Measurements from ENCODE around the gene KDELR3.

Gene KDELR3

DNA sequence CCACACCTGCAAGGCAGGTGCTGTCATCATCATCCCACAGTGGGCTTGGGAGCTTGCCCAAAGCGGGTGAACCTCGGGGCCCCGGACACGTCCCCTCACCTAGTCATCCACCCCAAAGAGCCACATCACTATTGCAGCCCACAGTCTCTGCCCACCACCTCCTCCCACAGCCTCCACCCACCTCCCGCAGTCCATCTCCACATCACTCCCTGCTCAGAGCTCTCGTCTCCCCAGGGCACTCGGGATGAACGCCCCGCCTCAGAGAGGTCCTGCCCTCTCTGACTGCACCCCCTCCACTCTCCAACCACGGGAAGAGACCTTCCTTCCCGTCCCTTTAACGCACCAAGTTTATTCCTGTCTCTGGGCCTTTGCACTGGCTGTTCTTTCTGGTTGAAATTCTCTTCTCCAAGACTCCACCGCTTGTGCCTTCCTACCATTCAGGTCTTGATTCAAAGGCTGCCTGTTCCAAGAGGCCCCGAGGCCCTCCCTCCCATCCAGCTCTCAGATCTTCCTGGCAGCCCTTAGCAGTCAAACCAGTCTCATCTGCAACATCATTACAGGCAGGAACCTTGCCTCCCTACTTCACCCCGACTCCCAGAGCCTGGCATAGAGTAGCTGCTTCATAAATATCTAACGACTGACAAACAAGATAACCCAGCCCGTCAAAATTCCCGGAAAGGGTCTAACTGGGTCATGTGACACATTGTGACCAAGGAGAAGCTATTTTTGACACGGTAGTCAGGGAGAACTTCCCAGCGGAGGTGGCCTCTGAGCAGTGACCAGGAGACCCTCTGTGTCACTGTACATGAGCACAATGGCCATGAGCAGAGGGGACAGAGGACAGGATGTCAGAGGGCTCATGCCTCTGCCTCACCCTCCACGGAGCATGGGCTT is 24.0 kb upstream of the KDELR3 start:
- in situ Hi-C loops (cut with MboI; ENCODE audit: low sequenced_read_pairs, unreplicated experiment): no loop called here

GRCh38 chr22:38444783-38445182 is 23.1 kb upstream of the KDELR3 start:
- TF ChIP-seq, protein P1, sequence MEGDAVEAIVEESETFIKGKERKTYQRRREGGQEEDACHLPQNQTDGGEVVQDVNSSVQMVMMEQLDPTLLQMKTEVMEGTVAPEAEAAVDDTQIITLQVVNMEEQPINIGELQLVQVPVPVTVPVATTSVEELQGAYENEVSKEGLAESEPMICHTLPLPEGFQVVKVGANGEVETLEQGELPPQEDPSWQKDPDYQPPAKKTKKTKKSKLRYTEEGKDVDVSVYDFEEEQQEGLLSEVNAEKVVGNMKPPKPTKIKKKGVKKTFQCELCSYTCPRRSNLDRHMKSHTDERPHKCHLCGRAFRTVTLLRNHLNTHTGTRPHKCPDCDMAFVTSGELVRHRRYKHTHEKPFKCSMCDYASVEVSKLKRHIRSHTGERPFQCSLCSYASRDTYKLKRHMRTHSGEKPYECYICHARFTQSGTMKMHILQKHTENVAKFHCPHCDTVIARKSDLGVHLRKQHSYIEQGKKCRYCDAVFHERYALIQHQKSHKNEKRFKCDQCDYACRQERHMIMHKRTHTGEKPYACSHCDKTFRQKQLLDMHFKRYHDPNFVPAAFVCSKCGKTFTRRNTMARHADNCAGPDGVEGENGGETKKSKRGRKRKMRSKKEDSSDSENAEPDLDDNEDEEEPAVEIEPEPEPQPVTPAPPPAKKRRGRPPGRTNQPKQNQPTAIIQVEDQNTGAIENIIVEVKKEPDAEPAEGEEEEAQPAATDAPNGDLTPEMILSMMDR (IDR thresholded peaks at IDR 0.05; ENCODE audit: borderline replicate concordance, control extremely low read depth, extremely low read depth, insufficient read depth, missing control alignments): no peak
- in situ Hi-C loops (cut with MboI; ENCODE audit: low sequenced_read_pairs, unreplicated experiment): no loop called here
- DNase-seq (ENCODE audit: low spot score): no peak

More for the DNA sequence above, 24.0 kb upstream of the KDELR3 start:
- DNase-seq (ENCODE audit: low spot score): no peak
- TF ChIP-seq, protein P1 (IDR thresholded peaks at IDR 0.05; ENCODE audit: borderline replicate concordance, control extremely low read depth, extremely low read depth, insufficient read depth, missing control alignments): no peak

GRCh38 chr22:38446018-38446601 is 21.8 kb upstream of the KDELR3 start:
- DNase-seq (ENCODE audit: low spot score): no peak
- TF ChIP-seq, protein P1 (IDR thresholded peaks at IDR 0.05; ENCODE audit: borderline replicate concordance, control extremely low read depth, extremely low read depth, insufficient read depth, missing control alignments): no peak
- in situ Hi-C loops (cut with MboI; ENCODE audit: low sequenced_read_pairs, unreplicated experiment): no loop called here

- TF ChIP-seq, protein P1 (IDR thresholded peaks at IDR 0.05; ENCODE audit: borderline replicate concordance, control extremely low read depth, extremely low read depth, insufficient read depth, missing control alignments): no peak
- in situ Hi-C loops (cut with MboI; ENCODE audit: low sequenced_read_pairs, unreplicated experiment): no loop called here
- DNase-seq (ENCODE audit: low spot score): no peak
Observed at GRCh38 chr22:38448945-38449745, 18.8 kb upstream of the KDELR3 start.

DNA sequence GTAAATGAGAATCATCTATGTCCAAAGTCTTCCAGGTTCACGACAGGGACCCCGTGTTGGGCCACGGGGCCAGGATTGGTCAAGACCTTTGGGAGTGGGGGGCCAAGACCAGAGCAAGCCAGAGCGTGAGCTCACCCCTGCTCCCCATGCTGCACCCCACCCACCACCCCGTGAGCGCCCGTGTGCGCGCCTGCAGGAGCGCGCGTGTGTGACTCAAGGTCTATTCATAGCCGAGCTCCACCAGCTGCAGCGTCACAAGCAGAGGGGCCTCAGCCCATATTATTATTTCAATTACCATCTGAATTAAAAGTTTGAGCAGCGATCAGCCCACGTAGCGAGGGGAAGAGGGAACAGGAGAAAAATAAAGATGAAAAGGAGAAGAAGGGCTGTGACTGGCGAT is 18.1 kb upstream of the KDELR3 start:
- in situ Hi-C loops (cut with MboI; ENCODE audit: low sequenced_read_pairs, unreplicated experiment): no loop called here
- TF ChIP-seq, protein P1 (IDR thresholded peaks at IDR 0.05; ENCODE audit: borderline replicate concordance, control extremely low read depth, extremely low read depth, insufficient read depth, missing control alignments): no peak
- no peak for DNase-seq (ENCODE audit: low spot score)

GRCh38 chr22:38450234-38450797 is 17.6 kb upstream of the KDELR3 start:
- in situ Hi-C loops (cut with MboI; ENCODE audit: low sequenced_read_pairs, unreplicated experiment): no loop called here
- no peak for DNase-seq (ENCODE audit: low spot score)
- TF ChIP-seq, protein P1 (IDR thresholded peaks at IDR 0.05; ENCODE audit: borderline replicate concordance, control extremely low read depth, extremely low read depth, insufficient read depth, missing control alignments): no peak

Measured in GM13976 (cell line).